ENCODE measurements around the gene CFAP68. TPM values are rescaled to one million over a fixed set of nuclear protein-coding genes. Genes with fewer than 3 reads are reported as not detected.

The CFAP68 gene
- total and polyA plus RNA-seq, 2 donors = 13.1 to 17.9 TPM

DNA sequence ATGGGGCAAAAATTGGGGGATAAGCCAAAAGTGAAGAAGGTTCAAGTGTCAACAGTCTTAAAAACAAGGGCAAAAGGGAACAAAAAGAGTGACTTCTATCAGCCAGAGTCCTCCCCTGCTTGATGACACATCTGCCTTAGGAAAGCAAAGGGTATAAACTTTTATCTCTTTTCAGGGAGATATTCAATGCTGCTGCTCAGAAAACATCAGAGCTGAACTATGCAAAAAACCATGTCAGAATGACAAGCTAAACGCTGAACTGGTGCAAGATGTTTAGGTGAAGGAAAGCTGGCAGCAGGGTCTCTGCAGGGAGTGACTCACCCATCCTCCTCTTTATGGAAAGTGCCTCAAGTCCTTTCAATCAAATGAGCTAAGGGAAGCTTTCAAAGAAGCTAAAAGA, 32.7 kb upstream of the CFAP68 start:
- 19% methylated on average over 1 of the region's 1 CpG for WGBS
- H3K27ac ChIP-seq (ENCODE audit: low read depth) = peak overlapping the region; percentile 23
- no peaks in the 10 kb centered on the region for H3K4me1 ChIP-seq (ENCODE audit: insufficient read depth)
- H3K4me3 ChIP-seq (ENCODE audit: low read depth, low read length) = no peak overlapping the region
- DNase-seq (ENCODE audit: extremely low spot score) = no peak
- H3K36me3 ChIP-seq (ENCODE audit: insufficient read depth) = no peaks in the 10 kb centered on the region

- no peak overlapping the region for H3K27ac ChIP-seq (ENCODE audit: low read depth)
- DNase-seq (ENCODE audit: extremely low spot score) = no peak
- no peak overlapping the region for H3K4me3 ChIP-seq (ENCODE audit: low read depth, low read length)
- WGBS = 96% methylated on average over 3 of the region's 3 CpGs
- H3K4me1 ChIP-seq (ENCODE audit: insufficient read depth) = no peaks in the 10 kb centered on the region
- H3K36me3 ChIP-seq (ENCODE audit: insufficient read depth) = no peaks in the 10 kb centered on the region
Observed at GRCh38 chr11:111849631-111850030, 29.7 kb upstream of the CFAP68 start.

DNA sequence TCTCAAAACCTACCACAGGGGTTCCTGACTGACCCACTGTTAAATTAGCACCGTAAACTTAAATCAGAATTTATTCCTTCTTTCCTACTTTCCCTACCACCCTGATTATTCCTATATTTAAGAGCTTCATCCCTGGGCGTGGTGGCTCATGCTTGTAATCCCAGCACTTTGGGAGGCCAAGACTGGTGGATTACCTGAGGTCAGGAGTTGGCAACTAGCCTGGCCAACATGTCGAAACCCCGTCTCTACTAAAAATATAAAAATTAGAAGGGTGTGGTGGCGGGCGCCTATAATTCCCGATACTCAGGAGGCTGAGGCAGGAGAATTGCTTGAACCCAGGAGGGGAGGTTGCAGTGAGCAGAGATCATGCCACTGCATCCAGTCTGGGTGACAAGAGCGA, 28.3 kb upstream of the CFAP68 start:
- no peaks in the 10 kb centered on the region for H3K36me3 ChIP-seq (ENCODE audit: insufficient read depth)
- no peak overlapping the region for H3K4me3 ChIP-seq (ENCODE audit: low read depth, low read length)
- 91% methylated on average over 8 of the region's 8 CpGs for WGBS
- no peak overlapping the region for H3K27ac ChIP-seq (ENCODE audit: low read depth)
- DNase-seq (ENCODE audit: extremely low spot score) = no peak
- no peaks in the 10 kb centered on the region for H3K4me1 ChIP-seq (ENCODE audit: insufficient read depth)

- DNase-seq (ENCODE audit: extremely low spot score) = no peak
- H3K36me3 ChIP-seq (ENCODE audit: insufficient read depth) = no peaks in the 10 kb centered on the region
Observed at GRCh38 chr11:111851636-111852035, 27.7 kb upstream of the CFAP68 start.

DNA sequence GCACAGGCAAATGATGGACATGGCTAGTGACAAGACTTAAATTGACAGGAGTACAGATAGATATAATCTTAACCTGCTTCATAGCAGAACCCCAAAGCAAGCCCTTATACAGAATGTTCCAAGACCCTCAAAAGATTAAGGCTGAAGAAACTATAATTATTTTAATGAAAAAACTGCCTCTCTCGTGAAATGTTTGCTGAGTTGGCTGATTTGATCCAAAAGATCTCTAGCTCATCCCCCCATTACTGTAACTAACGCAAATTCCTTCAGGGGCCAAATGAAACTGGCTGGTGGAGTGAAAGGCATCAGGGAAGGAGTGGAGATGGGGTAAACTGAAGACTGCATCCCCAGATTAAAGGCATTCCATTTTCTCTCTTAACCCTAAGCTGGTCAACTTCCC, 27.2 kb upstream of the CFAP68 start:
- Histone ChIP-seq H3K36me3 (ENCODE audit: insufficient read depth) (no peaks in the 10 kb centered on the region), H3K27ac (ENCODE audit: low read depth) (no peak overlapping the region), H3K4me3 (ENCODE audit: low read depth, low read length) (no peak overlapping the region), H3K4me1 (ENCODE audit: insufficient read depth) (no peaks in the 10 kb centered on the region)
- 80% methylated on average over 2 of the region's 2 CpGs for WGBS
- no peak for DNase-seq (ENCODE audit: extremely low spot score)

More at GRCh38 chr11:111851636-111852035, 27.7 kb upstream of the CFAP68 start:
- Histone ChIP-seq H3K27ac (ENCODE audit: low read depth) (no peak overlapping the region), H3K4me1 (ENCODE audit: insufficient read depth) (no peaks in the 10 kb centered on the region), H3K4me3 (ENCODE audit: low read depth, low read length) (no peak overlapping the region)

GRCh38 chr11:111855506-111855905, 23.8 kb upstream of the CFAP68 start:
- Histone ChIP-seq H3K4me1 (ENCODE audit: insufficient read depth) (no peaks in the 10 kb centered on the region), H3K4me3 (ENCODE audit: low read depth, low read length) (no peak overlapping the region), H3K27ac (ENCODE audit: low read depth) (no peak overlapping the region), H3K36me3 (ENCODE audit: insufficient read depth) (no peaks in the 10 kb centered on the region)
- DNase-seq (ENCODE audit: extremely low spot score) = no peak

GRCh38 chr11:111860257-111860656, 19.1 kb upstream of the CFAP68 start:
- Histone ChIP-seq H3K27ac (ENCODE audit: low read depth) (no peak overlapping the region), H3K36me3 (ENCODE audit: insufficient read depth) (no peaks in the 10 kb centered on the region), H3K4me1 (ENCODE audit: insufficient read depth) (no peaks in the 10 kb centered on the region), H3K4me3 (ENCODE audit: low read depth, low read length) (no peak overlapping the region)
- 94% methylated on average over 3 of the region's 3 CpGs for WGBS
- DNase-seq (ENCODE audit: extremely low spot score) = no peak

DNA sequence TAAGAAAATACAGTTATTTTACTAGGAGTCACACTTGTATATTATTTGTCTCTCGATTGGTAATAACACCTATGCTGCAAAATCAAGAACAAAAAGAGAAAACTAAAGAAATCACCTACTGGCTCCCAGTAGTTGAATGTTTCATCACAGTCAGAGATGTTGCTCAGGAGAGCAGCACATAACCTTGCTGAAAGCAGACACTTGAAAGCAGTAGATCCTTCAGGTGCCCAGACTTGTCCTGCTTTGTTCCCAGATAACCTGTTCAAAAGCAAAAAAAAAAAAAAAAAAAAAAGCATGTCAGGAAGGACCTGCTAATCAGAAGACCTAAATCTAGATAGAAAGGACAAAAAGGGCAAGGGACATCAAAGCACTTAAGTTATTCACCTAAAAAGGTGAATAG, 9.2 kb upstream of the CFAP68 start:
- Histone ChIP-seq H3K4me3 (ENCODE audit: low read depth, low read length) (peak overlapping the region; percentile 93), H3K4me1 (ENCODE audit: insufficient read depth) (peaks cover 2% of the 10 kb centered on the region), H3K27ac (ENCODE audit: low read depth) (no peak overlapping the region), H3K36me3 (ENCODE audit: insufficient read depth) (peaks cover 2% of the 10 kb centered on the region)
- no peak for DNase-seq (ENCODE audit: extremely low spot score)
- WGBS = 94% methylated on average over 1 of the region's 1 CpG

- Histone ChIP-seq H3K36me3 (ENCODE audit: insufficient read depth) (peaks cover 2% of the 10 kb centered on the region), H3K27ac (ENCODE audit: low read depth) (no peak overlapping the region), H3K4me3 (ENCODE audit: low read depth, low read length) (peak overlapping the region; percentile 93), H3K4me1 (ENCODE audit: insufficient read depth) (peaks cover 2% of the 10 kb centered on the region)
- DNase-seq (ENCODE audit: extremely low spot score) = no peak
Observed at GRCh38 chr11:111870522-111870885, 8.8 kb upstream of the CFAP68 start.

- Histone ChIP-seq H3K36me3 (ENCODE audit: insufficient read depth) (peaks cover 2% of the 10 kb centered on the region), H3K27ac (ENCODE audit: low read depth) (peak within 1 kb of the TSS; percentile 84), H3K4me1 (ENCODE audit: insufficient read depth) (peaks cover 2% of the 10 kb centered on the region), H3K4me3 (ENCODE audit: low read depth, low read length) (peak within 1 kb of the TSS; percentile 93)
- peak; percentile 31 for DNase-seq (ENCODE audit: extremely low spot score)
- under 1% methylated on average over 51 of the region's 51 CpGs for WGBS
Observed at GRCh38 chr11:111870886-111871692, 8.3 kb upstream of the CFAP68 start, which contains the start of gene ALG9. Gene ALG9, minus strand, starts transcription at chr11:111871581. Its CDS starts 99 bp downstream, at chr11:111871482.

DNA sequence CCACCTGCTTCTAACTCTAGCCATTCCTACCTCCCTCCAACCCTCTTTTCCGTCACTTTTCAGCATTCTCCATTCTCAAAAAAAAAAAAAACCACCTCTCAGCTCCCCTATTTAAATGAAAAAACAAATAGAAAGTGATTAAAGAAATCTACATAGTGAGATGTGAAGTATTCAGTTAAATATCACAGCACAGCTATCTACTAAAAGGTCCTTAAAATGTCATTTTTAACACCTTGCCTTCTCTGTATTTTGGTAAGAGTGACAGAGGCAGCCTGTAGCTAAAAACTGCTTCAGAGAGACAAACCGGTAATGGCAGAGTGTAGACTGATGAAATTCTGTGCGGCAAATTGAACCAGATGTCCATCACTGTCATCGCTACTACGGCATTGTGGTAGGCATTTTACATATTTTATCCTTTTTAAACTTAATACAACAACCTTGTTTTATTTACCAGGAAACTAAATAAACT, 7.6 kb upstream of the CFAP68 start:
- peak overlapping the region; percentile 93 for H3K4me3 ChIP-seq (ENCODE audit: low read depth, low read length)
- H3K36me3 ChIP-seq (ENCODE audit: insufficient read depth) = peaks cover 2% of the 10 kb centered on the region
- H3K4me1 ChIP-seq (ENCODE audit: insufficient read depth) = peaks cover 2% of the 10 kb centered on the region
- DNase-seq (ENCODE audit: extremely low spot score) = no peak
- peak overlapping the region; percentile 84 for H3K27ac ChIP-seq (ENCODE audit: low read depth)
- WGBS = 57% methylated on average over 5 of the region's 5 CpGs

GRCh38 chr11:111878385-111878848, 924 bp upstream of the CFAP68 start:
- WGBS = under 1% methylated on average over 13 of the region's 13 CpGs
- H3K36me3 ChIP-seq (ENCODE audit: insufficient read depth) = no peaks in the 10 kb centered on the region
- peak overlapping the region; percentile 47 for H3K4me3 ChIP-seq (ENCODE audit: low read depth, low read length)
- peak; percentile 15 for DNase-seq (ENCODE audit: extremely low spot score)
- peak overlapping the region; percentile 90 for H3K27ac ChIP-seq (ENCODE audit: low read depth)
- H3K4me1 ChIP-seq (ENCODE audit: insufficient read depth) = no peaks in the 10 kb centered on the region

- no peaks in the 10 kb centered on the region for H3K36me3 ChIP-seq (ENCODE audit: insufficient read depth)
- H3K4me3 ChIP-seq (ENCODE audit: low read depth, low read length) = peak overlapping the region; percentile 47
- WGBS = 38% methylated on average over 6 of the region's 6 CpGs
- H3K27ac ChIP-seq (ENCODE audit: low read depth) = peak overlapping the region; percentile 89
- no peaks in the 10 kb centered on the region for H3K4me1 ChIP-seq (ENCODE audit: insufficient read depth)
- no peak for DNase-seq (ENCODE audit: extremely low spot score)
Observed at GRCh38 chr11:111879637-111879960, 258 bp downstream of the CFAP68 start.

GRCh38 chr11:111882202-111882601, 2.9 kb downstream of the CFAP68 start:
- H3K36me3 ChIP-seq (ENCODE audit: insufficient read depth) = no peaks in the 10 kb centered on the region
- H3K27ac ChIP-seq (ENCODE audit: low read depth) = no peak overlapping the region
- no peaks in the 10 kb centered on the region for H3K4me1 ChIP-seq (ENCODE audit: insufficient read depth)
- no peak overlapping the region for H3K4me3 ChIP-seq (ENCODE audit: low read depth, low read length)
- 84% methylated on average over 5 of the region's 5 CpGs for WGBS
- no peak for DNase-seq (ENCODE audit: extremely low spot score)
